SW 1271 (cell line): ENCODE measurements around the gene PYROXD2.
A peak's percentile ranks its signal among the peaks of the same experiment; 100 is the strongest.

Source experiments
- DNase-seq, 2 experiments: peaks; one replicate each; lab custom pipeline; 2025; lab: John Stamatoyannopoulos, UW

Gene PYROXD2

GRCh38 chr10:98414932-98415730, at the start of gene PYROXD2:
Gene PYROXD2 (minus strand): TSS chr10:98415182. CDS start chr10:98415135, 47 bp downstream.
- peak; percentile 20 to 83 for DNase-seq

DNA sequence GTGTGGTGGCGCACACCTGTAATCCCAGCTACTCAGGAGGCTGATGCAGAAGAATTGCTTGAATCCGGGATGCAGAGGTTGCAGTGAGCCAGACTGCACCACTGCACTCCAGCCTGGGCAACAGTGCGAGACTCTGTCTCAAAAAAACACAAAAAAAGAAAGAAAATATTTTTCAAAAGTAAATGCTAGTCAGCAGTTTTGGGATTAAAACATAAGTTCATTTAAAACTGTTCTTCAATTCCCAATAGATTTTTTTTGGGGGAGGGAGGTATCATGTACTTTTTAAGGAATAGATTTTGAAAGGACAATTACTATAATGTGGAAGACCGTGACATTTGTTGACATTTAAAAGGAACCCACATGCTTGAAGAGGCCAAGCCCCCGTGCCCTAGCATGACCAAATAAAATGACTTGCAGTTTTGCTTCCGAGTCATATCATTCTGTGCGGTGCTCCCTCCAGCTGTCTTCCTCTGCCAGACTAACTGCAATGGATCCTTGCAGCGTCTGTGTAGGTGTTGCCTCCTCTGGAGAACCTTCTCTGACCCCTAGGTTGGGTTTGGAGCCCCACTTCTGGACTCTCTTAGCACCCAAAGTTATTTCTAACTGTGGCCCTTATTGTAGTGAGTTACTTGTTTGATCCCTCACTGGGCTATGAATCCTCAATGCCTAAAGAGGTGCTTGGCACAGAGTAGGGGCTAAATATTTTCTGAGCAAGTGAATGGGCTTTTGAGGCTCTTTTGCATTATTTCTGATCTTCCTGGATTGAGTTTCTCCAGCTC, 49.2 kb upstream of the PYROXD2 start:
- no peak for DNase-seq

DNA sequence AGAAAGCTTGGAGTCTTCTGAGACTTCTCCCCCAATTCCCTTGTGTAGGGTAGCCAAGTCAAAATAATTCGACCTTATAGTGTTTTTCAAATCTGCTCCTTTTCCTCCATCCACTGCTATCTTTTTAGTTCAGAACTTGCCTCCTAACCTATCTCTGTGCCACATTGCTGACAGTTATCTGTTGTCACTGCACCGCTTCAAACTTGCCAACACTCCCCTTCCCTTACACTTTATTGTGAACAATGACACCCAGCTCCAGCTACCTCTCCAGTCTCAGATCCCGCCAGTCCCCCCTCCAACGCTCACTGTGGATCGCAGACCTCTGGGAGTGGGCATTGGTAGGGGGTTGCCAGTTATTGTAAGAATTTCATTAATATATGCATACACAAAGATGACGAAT, 48.0 kb upstream of the PYROXD2 start:
- no peak for DNase-seq

DNA sequence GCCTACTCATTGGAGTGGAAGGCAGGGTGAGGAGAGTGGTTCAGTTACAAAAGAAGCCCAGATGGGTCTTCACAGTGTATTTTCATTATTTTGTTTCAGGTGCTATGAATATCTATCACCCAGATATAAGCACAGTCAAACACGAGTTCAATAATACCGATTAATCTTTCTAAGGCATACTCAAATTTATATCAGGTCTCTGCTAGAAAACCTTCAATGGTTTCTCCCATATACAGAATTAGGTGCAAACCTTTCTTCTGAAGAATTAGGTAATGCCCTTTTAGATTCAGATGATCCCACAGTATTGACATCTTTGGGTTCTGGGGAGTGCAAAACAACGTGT, 46.5 kb upstream of the PYROXD2 start:
- no peak for DNase-seq

DNA sequence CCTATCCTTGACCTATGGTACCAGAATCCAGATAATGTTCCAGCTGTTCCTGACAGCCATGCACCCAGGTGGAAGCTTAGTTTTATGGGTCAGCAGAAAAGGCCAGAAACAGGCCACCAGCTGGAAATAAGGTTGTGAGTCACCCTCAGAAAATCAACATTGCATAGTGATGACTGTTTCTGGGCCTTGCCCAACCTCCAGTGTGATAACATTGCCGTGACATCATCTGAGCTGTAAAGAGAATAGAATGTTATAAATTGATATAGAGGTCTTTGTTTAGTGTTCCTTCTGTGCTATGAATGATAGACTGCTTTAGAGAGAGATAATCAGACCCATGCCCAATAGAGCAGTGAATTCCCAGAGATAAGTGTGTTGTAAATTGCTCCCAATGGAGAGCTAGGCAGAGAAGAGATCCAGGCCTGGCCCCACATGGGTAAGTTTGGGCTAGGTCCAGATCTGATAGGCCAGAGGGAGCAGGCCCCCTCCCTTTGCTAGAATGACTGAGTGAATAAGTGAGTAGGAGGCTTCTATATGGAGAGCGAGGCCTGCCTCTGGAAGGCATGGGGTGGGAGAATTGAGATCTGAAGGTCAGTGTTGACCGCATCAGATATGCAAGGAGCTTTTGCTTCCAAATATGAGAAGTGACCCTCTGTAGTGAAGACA, 46.0 kb upstream of the PYROXD2 start:
- DNase-seq = peak; percentile 65 to 87

DNA sequence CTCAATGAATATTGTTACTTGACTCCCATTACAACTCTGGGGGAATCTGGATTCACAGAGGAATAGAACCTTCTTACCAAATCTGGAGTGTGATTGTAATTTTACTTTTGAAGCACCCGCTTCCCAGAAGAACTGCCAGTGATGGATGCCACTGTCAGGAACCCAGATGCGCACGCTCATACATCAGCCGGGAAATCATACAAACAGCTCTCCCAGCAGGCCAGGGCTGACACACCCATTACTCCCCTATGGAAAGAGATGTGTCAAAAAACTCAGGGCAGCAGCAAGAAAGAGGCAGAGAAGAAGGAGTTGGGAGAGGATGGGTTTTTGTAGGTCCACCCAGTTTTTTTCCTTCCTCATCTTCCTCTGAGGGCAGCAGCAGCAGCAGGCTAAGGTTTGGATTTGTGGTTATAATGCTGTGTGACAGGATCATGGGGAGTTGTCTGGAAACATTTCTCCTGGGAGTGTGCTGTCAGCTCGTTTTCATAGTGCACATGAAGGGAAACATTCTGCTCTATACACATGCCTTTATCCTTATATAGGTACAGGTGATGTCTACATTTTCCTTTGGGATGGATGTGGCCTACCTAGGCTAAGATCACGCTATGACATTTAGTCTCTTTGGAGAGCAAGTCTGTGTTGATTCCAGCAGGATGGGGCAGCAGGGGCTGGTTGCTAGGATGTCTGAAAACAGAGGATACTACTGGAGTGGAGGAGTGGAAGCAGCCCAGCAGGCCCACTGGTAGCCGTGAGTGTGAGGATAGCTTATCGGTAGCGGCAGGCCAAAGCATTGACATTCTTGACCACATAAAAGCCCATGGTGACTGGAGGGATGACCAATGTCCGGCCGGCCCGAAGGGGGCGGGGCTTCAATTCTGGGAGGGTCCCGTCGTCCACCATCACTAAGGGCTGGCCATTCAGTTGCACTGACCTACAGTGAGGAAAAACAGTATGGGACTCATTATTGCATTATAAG, 44.1 kb upstream of the PYROXD2 start:
- DNase-seq = no peak

DNA sequence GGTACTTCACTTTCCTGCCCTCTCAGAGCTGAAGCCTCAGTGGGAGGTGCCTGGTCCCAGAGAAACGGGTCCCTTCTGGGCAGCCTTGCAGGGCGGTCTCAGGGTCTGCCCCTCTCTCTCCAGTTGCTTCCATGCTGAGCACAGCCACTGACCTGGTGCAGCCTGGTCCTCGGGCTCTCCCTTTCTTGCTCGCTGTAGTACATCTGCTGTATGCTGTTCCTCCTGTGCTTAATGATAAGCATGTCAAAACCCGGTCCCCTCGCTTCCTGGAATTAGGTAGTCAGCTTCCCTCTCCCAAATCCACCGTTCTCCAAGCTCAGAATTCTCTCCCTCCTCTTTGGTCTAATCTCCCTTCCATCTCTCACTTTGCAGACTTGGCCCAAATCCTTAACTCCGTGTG, 42.7 kb upstream of the PYROXD2 start:
- DNase-seq = no peak

DNA sequence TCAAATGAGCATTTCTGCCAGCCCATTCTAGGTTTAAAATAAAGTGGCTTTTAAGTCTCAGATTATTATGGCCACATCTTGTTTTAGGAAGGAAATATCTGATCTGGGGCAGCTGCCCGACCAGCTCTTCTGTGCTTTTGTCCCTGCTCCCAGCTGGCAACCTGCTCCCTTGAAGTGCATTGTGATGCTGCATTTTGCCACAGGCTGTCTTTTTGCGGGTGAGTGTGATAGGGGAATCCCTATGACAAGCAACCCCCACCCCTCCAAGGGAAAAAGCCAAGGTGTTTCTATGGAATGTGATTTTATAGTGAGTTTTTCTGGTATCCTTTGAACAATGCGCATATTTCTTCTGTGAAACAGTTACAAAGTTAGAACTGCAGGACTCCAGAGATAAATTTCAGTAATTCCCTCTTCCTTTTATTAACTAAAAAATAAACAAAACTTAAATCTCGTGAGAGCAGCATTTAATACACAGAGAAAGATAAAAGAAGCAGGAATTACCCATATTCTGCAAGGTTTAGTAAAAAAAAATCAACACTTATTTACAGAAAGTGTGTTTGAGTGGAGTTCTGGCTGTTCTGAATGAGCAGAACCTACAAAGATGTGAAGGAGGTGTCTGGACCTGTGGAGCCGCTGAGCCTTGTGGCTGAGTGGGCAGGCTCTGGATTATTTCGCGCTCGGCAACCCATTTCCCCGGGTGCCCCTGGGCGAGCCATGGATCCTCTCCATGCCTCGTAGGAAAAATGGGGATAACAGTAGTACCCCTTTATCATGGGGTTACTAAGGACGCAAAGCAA, 41.9 kb upstream of the PYROXD2 start:
- no peak for DNase-seq

GRCh38 chr10:98456043-98456570, 41.1 kb upstream of the PYROXD2 start:
- DNase-seq = no peak

DNA sequence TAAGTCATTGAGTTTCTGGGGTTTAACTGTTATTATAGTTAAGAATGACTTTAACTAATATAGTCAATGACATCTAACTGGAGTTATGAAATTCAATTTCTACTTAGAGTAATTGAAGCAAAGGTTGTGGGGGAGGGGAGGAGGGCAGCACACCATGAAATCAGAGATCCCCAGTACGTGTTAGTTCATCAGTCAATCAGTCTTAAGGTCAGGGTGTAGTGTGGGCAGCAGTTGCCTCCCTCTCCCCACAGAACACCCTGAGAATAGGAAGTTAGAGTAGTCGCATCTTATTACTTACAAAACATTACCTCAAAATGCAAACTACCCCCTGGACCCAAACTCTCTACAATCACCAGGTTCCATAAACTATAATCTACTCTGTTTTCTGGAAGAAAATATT, 38.7 kb upstream of the PYROXD2 start:
- DNase-seq = no peak

DNA sequence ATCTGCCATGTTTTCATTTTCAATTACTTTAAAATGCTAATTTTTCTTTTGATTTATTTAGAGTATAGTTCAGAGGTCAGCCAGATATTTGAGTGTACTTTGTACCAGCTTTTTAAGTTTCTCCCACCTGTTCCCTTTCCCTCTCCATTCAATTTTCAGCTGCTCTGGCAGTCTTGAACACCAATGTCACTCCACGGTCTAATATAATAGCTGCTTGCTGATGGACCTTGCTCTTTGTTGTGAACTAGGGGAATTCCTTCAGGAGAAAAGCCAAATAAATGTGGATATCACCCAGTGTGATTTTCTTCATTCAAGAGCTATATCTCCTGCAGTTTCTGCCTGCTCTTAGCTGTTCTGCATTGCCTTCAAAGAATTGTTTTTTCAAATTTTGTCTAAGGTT, 35.6 kb upstream of the PYROXD2 start:
- no peak for DNase-seq

DNA sequence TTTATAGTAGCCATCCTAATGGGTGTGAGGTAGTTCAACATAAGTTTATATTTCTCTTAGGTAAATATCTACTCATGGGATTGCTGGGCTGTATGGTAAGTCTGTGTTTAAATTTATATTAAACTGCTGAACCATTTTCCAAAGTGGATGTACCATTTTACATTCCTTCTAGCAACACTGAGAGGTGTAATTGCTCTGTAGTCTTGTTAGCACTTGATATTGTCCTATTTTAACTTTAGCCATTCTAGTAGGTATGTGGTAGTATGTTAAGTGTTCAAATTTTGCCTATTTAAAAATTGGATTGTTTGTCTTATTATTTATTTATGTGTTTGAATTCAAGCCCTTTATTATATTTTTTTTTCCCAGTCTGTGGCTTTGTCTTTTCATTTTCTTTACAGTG, 34.3 kb upstream of the PYROXD2 start:
- no peak for DNase-seq

DNA sequence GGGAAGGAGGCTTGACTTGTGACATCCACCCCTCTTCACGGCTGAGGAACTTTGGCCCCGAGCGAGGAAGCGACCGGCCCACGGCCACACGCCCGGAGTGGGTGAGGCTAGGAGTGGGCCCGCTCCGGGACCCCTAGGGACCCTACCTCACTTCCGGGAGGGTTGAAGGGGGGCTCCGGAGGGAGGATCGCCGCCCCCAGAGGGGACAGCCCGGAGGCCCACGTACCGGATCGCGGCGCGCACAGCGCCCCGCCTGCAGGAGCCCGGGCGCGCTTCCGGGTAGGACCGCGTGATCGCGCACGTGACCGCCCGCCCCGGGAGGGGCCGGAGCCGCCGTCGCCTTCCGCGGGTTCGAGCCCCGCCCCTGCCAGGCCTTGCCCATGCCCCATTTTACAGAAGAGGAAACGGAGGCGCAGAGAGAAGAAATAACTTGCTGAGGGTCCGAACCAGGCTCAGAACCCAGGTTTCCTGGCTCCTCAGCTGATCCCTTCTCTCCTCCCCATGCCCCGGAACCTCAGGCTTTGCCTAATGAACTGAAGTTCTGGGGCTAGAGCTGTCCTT, 31.8 kb upstream of the PYROXD2 start, which contains the start of gene HPS1:
TSS of gene HPS1 (minus strand) at position 275 of the 561 bp plus-strand sequence. CDS start 3,695 bp downstream, outside the sequence.
- peak in 1 of 2 experiments; percentile 47 for DNase-seq

GRCh38 chr10:98446151-98446660, 31.2 kb upstream of the PYROXD2 start:
- DNase-seq = no peak

GRCh38 chr10:98445200-98445812, 30.3 kb upstream of the PYROXD2 start:
- no peak for DNase-seq

- DNase-seq = no peak
Measured at GRCh38 chr10:98444314-98445006, 29.5 kb upstream of the PYROXD2 start.

DNA sequence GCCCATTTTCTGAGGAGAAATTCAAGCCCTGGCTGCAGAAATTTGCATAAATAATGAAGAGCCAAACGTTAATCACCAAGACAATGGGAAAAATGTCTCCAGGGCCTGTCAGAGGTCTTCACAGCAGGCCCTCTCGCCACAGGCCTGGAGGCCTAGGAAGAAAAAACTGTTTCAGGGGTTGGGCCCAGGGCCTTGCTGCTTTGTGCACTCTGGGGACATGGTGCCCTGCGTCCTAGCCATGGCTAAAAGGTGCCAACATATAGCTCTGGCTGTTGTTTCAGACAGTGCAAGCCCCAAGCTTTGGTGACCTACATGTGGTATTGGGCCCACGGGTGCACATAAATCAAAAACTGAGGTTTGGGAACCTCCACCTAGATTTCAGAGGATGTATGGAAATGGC, 23.7 kb upstream of the PYROXD2 start:
- no peak for DNase-seq

GRCh38 chr10:98436704-98437103, 21.7 kb upstream of the PYROXD2 start:
- no peak for DNase-seq

DNA sequence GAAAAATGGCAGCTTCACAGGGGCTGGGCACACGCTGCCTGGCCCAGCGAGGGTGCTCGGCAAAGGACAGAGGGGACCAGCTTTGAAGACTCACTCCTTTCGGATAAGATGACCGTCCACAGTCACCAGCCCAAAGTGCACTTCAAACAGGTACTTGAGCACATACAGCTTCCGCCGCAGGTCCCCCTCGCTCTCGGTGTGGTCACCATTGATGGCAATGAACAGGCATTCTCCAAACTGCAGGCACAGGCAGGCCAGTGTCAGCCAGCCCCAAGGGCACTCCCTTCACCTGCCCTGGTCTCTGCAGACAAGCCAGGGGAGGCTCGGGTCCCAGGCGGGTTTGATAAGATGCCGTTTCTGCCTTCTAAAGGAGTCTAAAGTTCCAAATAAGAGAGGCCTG, 20.2 kb upstream of the PYROXD2 start:
- DNase-seq = no peak
